Skeletal muscle tissue (tissue), 4 donors: ENCODE measurements around the gene S100PBP. TPM values are rescaled to one million over a fixed set of nuclear protein-coding genes. Genes with fewer than 3 reads are reported as not detected.
A peak's percentile ranks its signal among the peaks of the same experiment; 100 is the strongest.

Experiments
- H3K27ac ChIP-seq: one replicate; pipeline ENCODE4 v1.7.0; 2013; ENCODE audit warnings: mild to moderate bottlenecking, low read depth, low read length, inconsistent platforms
- H3K27me3 ChIP-seq, 3 donors: one replicate each; pipeline ENCODE4 v1.7.0; 2013; ENCODE audit warnings: low read length in 3 of 3; ENCODE audit not compliant: control insufficient read depth in 3 of 3, insufficient read depth in 3 of 3
- H3K36me3 ChIP-seq, 3 donors: one replicate each; pipeline ENCODE4 v1.7.0; 2013; ENCODE audit warnings: low read length in 3 of 3; ENCODE audit not compliant: control insufficient read depth in 3 of 3, insufficient read depth in 3 of 3
- H3K4me1 ChIP-seq, 3 donors: one replicate each; pipeline ENCODE4 v1.7.0; 2013; ENCODE audit warnings: low read length in 3 of 3, mild to moderate bottlenecking in 3 of 3; ENCODE audit not compliant: control insufficient read depth in 3 of 3, insufficient read depth in 3 of 3
- H3K4me3 ChIP-seq, 3 donors: one replicate each; pipeline ENCODE4 v1.7.0; 2013; ENCODE audit warnings: low read length in 3 of 3
- H3K9ac ChIP-seq, 3 donors: one replicate each; pipeline ENCODE4 v1.7.0; 2013; ENCODE audit warnings: low read length in 3 of 3, mild to moderate bottlenecking in 3 of 3, moderate library complexity in 2 of 3, low read depth in 1 of 3
- H3K9me3 ChIP-seq, 3 donors: one replicate each; pipeline ENCODE4 v1.7.0; 2013; ENCODE audit warnings: low read length in 3 of 3; ENCODE audit not compliant: control insufficient read depth in 3 of 3
- total RNA-seq: library from RNA; depleted of rRNA; stranded (reverse); fragments of >200 nt; gene quantifications from one replicate; pipeline ENCODE4 v1.2.3, GENCODE V29; 2014
- donor health status: Osteomylitis.

The S100PBP gene
- total RNA-seq, 1 donor from 2014 or later = 22.4 TPM

GRCh38 chr1:32773764-32774463 is 43.5 kb upstream of the S100PBP start:
- Histone ChIP-seq H3K4me1 (peaks cover 5 to 10% (median 6%) of the 10 kb centered on the region in 3 donors), H3K9me3 (no peaks in the 10 kb centered on the region), H3K27ac (no peak overlapping the region), H3K27me3 (no peaks in the 10 kb centered on the region), H3K36me3 (peaks cover 13 to 27% (median 26%) of the 10 kb centered on the region in 3 donors), H3K4me3 (no peak overlapping the region), H3K9ac (peak overlapping the region in 2 of 3 donors; percentile 8 to 38)

- H3K36me3 ChIP-seq = peaks cover 18 to 32% (median 31%) of the 10 kb centered on the region in 3 donors
- no peaks in the 10 kb centered on the region for H3K9me3 ChIP-seq
- no peaks in the 10 kb centered on the region for H3K27me3 ChIP-seq
- no peak overlapping the region for H3K4me3 ChIP-seq
- H3K27ac ChIP-seq = no peak overlapping the region
- peak overlapping the region; percentile 8 to 43 (median 38) for H3K9ac ChIP-seq
- H3K4me1 ChIP-seq = peaks cover 5 to 10% (median 6%) of the 10 kb centered on the region in 3 donors
Observed at GRCh38 chr1:32774464-32774808, 43.0 kb upstream of the S100PBP start.

GRCh38 chr1:32774950-32775634 is 42.4 kb upstream of the S100PBP start:
- no peak overlapping the region for H3K9ac ChIP-seq
- H3K4me3 ChIP-seq = no peak overlapping the region
- H3K9me3 ChIP-seq = no peaks in the 10 kb centered on the region
- H3K27me3 ChIP-seq = no peaks in the 10 kb centered on the region
- H3K36me3 ChIP-seq = peaks cover 24 to 38% (median 38%) of the 10 kb centered on the region in 3 donors
- peaks cover 5 to 10% (median 6%) of the 10 kb centered on the region in 3 donors for H3K4me1 ChIP-seq
- no peak overlapping the region for H3K27ac ChIP-seq

- Histone ChIP-seq H3K36me3 (peaks cover 29 to 45% (median 42%) of the 10 kb centered on the region in 3 donors), H3K9me3 (no peaks in the 10 kb centered on the region), H3K4me1 (peaks cover 5 to 10% (median 6%) of the 10 kb centered on the region in 3 donors), H3K27ac (no peak overlapping the region), H3K27me3 (no peaks in the 10 kb centered on the region), H3K9ac (no peak overlapping the region), H3K4me3 (no peak overlapping the region)
Observed at GRCh38 chr1:32775640-32776337, 41.7 kb upstream of the S100PBP start.

GRCh38 chr1:32779242-32779641 is 38.2 kb upstream of the S100PBP start:
- Histone ChIP-seq H3K27me3 (no peaks in the 10 kb centered on the region), H3K9me3 (no peaks in the 10 kb centered on the region), H3K36me3 (peaks cover 43 to 68% (median 64%) of the 10 kb centered on the region in 3 donors), H3K27ac (no peak overlapping the region), H3K4me1 (no peaks in the 10 kb centered on the region), H3K9ac (no peak overlapping the region), H3K4me3 (no peak overlapping the region)

GRCh38 chr1:32780005-32780404 is 37.4 kb upstream of the S100PBP start:
- Histone ChIP-seq H3K9me3 (no peaks in the 10 kb centered on the region), H3K27me3 (no peaks in the 10 kb centered on the region), H3K4me3 (no peak overlapping the region), H3K27ac (no peak overlapping the region), H3K4me1 (no peaks in the 10 kb centered on the region), H3K36me3 (peaks cover 43 to 69% (median 66%) of the 10 kb centered on the region in 3 donors), H3K9ac (no peak overlapping the region)

- H3K4me3 ChIP-seq = no peak overlapping the region
- no peaks in the 10 kb centered on the region for H3K4me1 ChIP-seq
- no peaks in the 10 kb centered on the region for H3K27me3 ChIP-seq
- H3K9me3 ChIP-seq = no peaks in the 10 kb centered on the region
- H3K27ac ChIP-seq = no peak overlapping the region
- peaks cover 38 to 64% (median 61%) of the 10 kb centered on the region in 3 donors for H3K36me3 ChIP-seq
- H3K9ac ChIP-seq = no peak overlapping the region
Observed at GRCh38 chr1:32780628-32781234, 36.7 kb upstream of the S100PBP start.

- no peak overlapping the region for H3K9ac ChIP-seq
- no peak overlapping the region for H3K27ac ChIP-seq
- H3K9me3 ChIP-seq = no peaks in the 10 kb centered on the region
- no peak overlapping the region for H3K4me3 ChIP-seq
- no peaks in the 10 kb centered on the region for H3K4me1 ChIP-seq
- H3K36me3 ChIP-seq = peaks cover 38 to 71% (median 70%) of the 10 kb centered on the region in 3 donors
- no peaks in the 10 kb centered on the region for H3K27me3 ChIP-seq
Observed at GRCh38 chr1:32782086-32782485, 35.4 kb upstream of the S100PBP start.

- Histone ChIP-seq H3K27me3 (no peaks in the 10 kb centered on the region), H3K27ac (no peak overlapping the region), H3K9me3 (no peaks in the 10 kb centered on the region), H3K4me3 (no peak overlapping the region), H3K36me3 (peaks cover 43 to 75% (median 71%) of the 10 kb centered on the region in 3 donors), H3K4me1 (no peaks in the 10 kb centered on the region), H3K9ac (no peak overlapping the region)
Observed at GRCh38 chr1:32783851-32784250, 33.6 kb upstream of the S100PBP start.
